Dendritic cell treated with granulocyte-macrophage colony-stimulating factor and Interleukin-4, amounts not matched to agents 40 ng/mL and 50 ng/mL, for 4 days (primary cell): ENCODE data around the gene AGT.
A peak's percentile ranks its signal among the peaks of the same experiment; 100 is the strongest.
"Not testable (repeated sequence)": the region's sequence is repeated elsewhere in the genome, so short reads cannot be mapped to it uniquely, and the experiment has no call there.

Experiments used
- H3K27ac Mint-ChIP-seq: one replicate; pipeline ENCODE4 v1.8.0; 2022; ENCODE audit warnings: mild to moderate bottlenecking, mixed read lengths
- H3K27me3 Mint-ChIP-seq: one replicate; pipeline ENCODE4 v1.8.0; 2022; ENCODE audit warnings: mild to moderate bottlenecking, mixed read lengths
- H3K36me3 Mint-ChIP-seq: one replicate; pipeline ENCODE4 v1.8.0; 2022; ENCODE audit warnings: low read depth, mixed read lengths
- H3K4me1 Mint-ChIP-seq: one replicate; pipeline ENCODE4 v1.8.0; 2022; ENCODE audit warnings: low read depth, mixed read lengths
- H3K4me3 Mint-ChIP-seq: one replicate; pipeline ENCODE4 v1.8.0; 2022; ENCODE audit warnings: mild to moderate bottlenecking, moderate library complexity, mixed read lengths
- H3K9me3 Mint-ChIP-seq: one replicate; pipeline ENCODE4 v1.8.0; 2022; ENCODE audit warnings: mixed read lengths
- intact Hi-C: fragments of 100-400 bp; cut with micrococcal nuclease; formaldehyde crosslinking; loops from one replicate; pipeline ENCODE4 v1.15.0; 2022

The AGT gene

DNA sequence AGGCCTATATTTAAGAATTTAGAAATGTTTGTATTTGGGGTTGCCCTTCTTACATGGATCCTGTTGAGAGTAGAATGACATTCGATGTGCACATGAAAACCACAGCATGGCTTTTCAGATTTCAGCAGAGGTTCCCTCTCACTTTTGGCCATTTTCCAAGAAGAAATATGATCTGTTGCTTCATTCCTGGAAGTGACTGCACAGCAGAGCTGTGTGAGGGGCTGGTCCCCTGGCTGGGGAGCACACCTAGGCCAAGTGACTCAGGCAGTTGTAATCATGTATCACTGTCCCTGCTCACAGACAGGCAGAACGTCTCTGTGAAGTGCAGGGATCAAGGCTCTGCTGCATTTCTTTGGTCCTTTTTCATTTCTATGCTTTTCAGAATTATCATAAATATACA lies 32.3 kb downstream of the AGT start:
- Mint-ChIP-seq H3K4me3 (no peak overlapping the region), H3K27me3 (no peaks in the 10 kb centered on the region), H3K9me3 (no peaks in the 10 kb centered on the region), H3K27ac (no peak overlapping the region), H3K4me1 (no peaks in the 10 kb centered on the region), H3K36me3 (peaks cover 95% of the 10 kb centered on the region)
- intact Hi-C loops: no loop called here

GRCh38 chr1:230680300-230681025 lies 33.5 kb downstream of the AGT start:
- no peak overlapping the region for H3K27ac Mint-ChIP-seq
- no peak overlapping the region for H3K4me3 Mint-ChIP-seq
- peaks cover 95% of the 10 kb centered on the region for H3K36me3 Mint-ChIP-seq
- H3K4me1 Mint-ChIP-seq: no peaks in the 10 kb centered on the region
- intact Hi-C loops: no loop called here
- no peaks in the 10 kb centered on the region for H3K27me3 Mint-ChIP-seq
- H3K9me3 Mint-ChIP-seq: no peaks in the 10 kb centered on the region

DNA sequence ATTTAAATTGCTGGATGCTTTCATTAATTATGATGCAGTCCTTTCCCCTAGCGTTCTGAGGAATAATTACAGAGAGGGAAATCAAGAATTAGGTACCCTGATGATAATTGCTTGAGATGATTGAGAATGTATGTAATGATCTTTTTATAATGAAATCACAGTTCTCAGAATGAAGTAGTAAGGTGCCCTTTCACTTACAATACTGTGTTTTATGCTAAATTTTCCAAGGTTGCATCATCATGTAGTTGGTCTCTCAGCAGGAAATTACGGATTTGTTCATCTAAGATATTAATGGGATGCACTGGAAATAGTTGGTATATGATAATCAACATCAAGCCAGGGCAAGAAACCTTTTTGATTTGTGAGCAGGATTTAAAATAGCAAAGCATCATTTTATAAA lies 34.1 kb downstream of the AGT start:
- no peaks in the 10 kb centered on the region for H3K9me3 Mint-ChIP-seq
- H3K27ac Mint-ChIP-seq: no peak overlapping the region
- intact Hi-C loops: no loop called here
- H3K4me3 Mint-ChIP-seq: no peak overlapping the region
- H3K4me1 Mint-ChIP-seq: no peaks in the 10 kb centered on the region
- peaks cover 94% of the 10 kb centered on the region for H3K36me3 Mint-ChIP-seq
- no peaks in the 10 kb centered on the region for H3K27me3 Mint-ChIP-seq

DNA sequence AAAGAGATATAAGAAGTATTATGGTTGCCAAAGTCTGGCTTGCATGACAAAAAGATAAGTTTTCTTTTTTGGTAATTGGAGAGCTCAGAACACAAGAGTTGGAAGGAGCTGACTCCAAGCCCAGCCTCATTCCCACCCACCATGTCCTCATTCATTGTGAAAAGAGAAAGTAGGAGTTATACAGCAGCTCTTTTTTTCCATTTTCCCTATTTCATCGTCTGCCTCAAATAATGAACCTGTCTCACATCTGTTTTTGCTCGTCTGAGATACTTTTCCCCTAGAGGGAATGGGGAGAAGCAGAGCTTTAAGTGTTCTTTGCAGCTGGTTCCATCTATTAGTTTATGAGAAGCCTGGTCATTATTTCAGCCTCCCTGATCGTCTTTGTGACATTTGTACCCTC lies 34.7 kb downstream of the AGT start:
- Mint-ChIP-seq H3K36me3 (peaks cover 94% of the 10 kb centered on the region), H3K27ac (no peak overlapping the region), H3K27me3 (no peaks in the 10 kb centered on the region), H3K4me1 (no peaks in the 10 kb centered on the region), H3K4me3 (no peak overlapping the region), H3K9me3 (no peaks in the 10 kb centered on the region)
- intact Hi-C loops: no loop called here

GRCh38 chr1:230677200-230677599 lies 36.7 kb downstream of the AGT start:
- no peaks in the 10 kb centered on the region for H3K27me3 Mint-ChIP-seq
- H3K9me3 Mint-ChIP-seq: no peaks in the 10 kb centered on the region
- H3K27ac Mint-ChIP-seq: no peak overlapping the region
- H3K36me3 Mint-ChIP-seq: peaks cover 90% of the 10 kb centered on the region
- no peak overlapping the region for H3K4me3 Mint-ChIP-seq
- intact Hi-C loops: no loop called here
- no peaks in the 10 kb centered on the region for H3K4me1 Mint-ChIP-seq

- no peaks in the 10 kb centered on the region for H3K4me1 Mint-ChIP-seq
- no peak overlapping the region for H3K27ac Mint-ChIP-seq
- intact Hi-C loops: no loop called here
- H3K9me3 Mint-ChIP-seq: no peaks in the 10 kb centered on the region
- H3K27me3 Mint-ChIP-seq: no peaks in the 10 kb centered on the region
- no peak overlapping the region for H3K4me3 Mint-ChIP-seq
- H3K36me3 Mint-ChIP-seq: peaks cover 94% of the 10 kb centered on the region
Observed at GRCh38 chr1:230674581-230674980, 39.3 kb downstream of the AGT start.

- Mint-ChIP-seq H3K4me1 (peaks cover 13% of the 10 kb centered on the region), H3K4me3 (no peak overlapping the region), H3K36me3 (peaks cover 92% of the 10 kb centered on the region), H3K27ac (no peak overlapping the region), H3K9me3 (no peaks in the 10 kb centered on the region), H3K27me3 (no peaks in the 10 kb centered on the region)
- intact Hi-C loops: no loop called here
Observed at GRCh38 chr1:230669543-230669942, 44.4 kb downstream of the AGT start.

GRCh38 chr1:230668227-230668626 lies 45.7 kb downstream of the AGT start:
- H3K9me3 Mint-ChIP-seq: no peaks in the 10 kb centered on the region
- peaks cover 92% of the 10 kb centered on the region for H3K36me3 Mint-ChIP-seq
- no peak overlapping the region for H3K27ac Mint-ChIP-seq
- intact Hi-C loops: no loop called here
- H3K4me3 Mint-ChIP-seq: no peak overlapping the region
- H3K27me3 Mint-ChIP-seq: no peaks in the 10 kb centered on the region
- peaks cover 13% of the 10 kb centered on the region for H3K4me1 Mint-ChIP-seq

GRCh38 chr1:230661976-230662375 lies 51.9 kb downstream of the AGT start:
- Mint-ChIP-seq H3K4me3 (no peak overlapping the region), H3K9me3 (no peaks in the 10 kb centered on the region), H3K27ac (peak overlapping the region; percentile 2), H3K36me3 (peaks cover 79% of the 10 kb centered on the region), H3K4me1 (peaks cover 18% of the 10 kb centered on the region), H3K27me3 (no peaks in the 10 kb centered on the region)
- intact Hi-C loops: no loop called here

GRCh38 chr1:230658691-230659090 lies 55.2 kb downstream of the AGT start:
- Mint-ChIP-seq H3K36me3 (peaks cover 49% of the 10 kb centered on the region), H3K4me1 (peaks cover 27% of the 10 kb centered on the region), H3K9me3 (no peaks in the 10 kb centered on the region), H3K4me3 (no peak overlapping the region), H3K27ac (no peak overlapping the region), H3K27me3 (no peaks in the 10 kb centered on the region)
- intact Hi-C loops: no loop called here

- H3K27ac Mint-ChIP-seq, H3K27me3 Mint-ChIP-seq, H3K9me3 Mint-ChIP-seq, H3K4me3 Mint-ChIP-seq, intact Hi-C loops: not testable (repeated sequence)
- H3K4me1 Mint-ChIP-seq: peaks cover 27% of the 10 kb centered on the region
- peaks cover 44% of the 10 kb centered on the region for H3K36me3 Mint-ChIP-seq
Observed at GRCh38 chr1:230658103-230658502, 55.8 kb downstream of the AGT start.

GRCh38 chr1:230656719-230657118 lies 57.2 kb downstream of the AGT start:
- H3K27me3 Mint-ChIP-seq, H3K27ac Mint-ChIP-seq, H3K9me3 Mint-ChIP-seq, intact Hi-C loops, H3K4me3 Mint-ChIP-seq: not testable (repeated sequence)
- Mint-ChIP-seq H3K36me3 (peaks cover 30% of the 10 kb centered on the region), H3K4me1 (peaks cover 23% of the 10 kb centered on the region)
